Neural cell (in vitro differentiated cells): Measurements from ENCODE around the gene FBXO42. TPM values are rescaled to one million over a fixed set of nuclear protein-coding genes. Genes with fewer than 3 reads are reported as not detected.

ENCODE experiments used
- H2AFZ ChIP-seq: fragments of 200-600, 300-800 bp; sonication (generic), shearing (Covaris generic); 2 replicates; pipeline ENCODE4 v1.6.0; 2014; ENCODE audit warnings: low read depth, mild to moderate bottlenecking, antibody characterized with exemption, low read length, moderate library complexity
- H3F3A ChIP-seq: fragments of 200-600 bp; shearing (Covaris generic); 2 replicates; pipeline ENCODE4 v1.6.1; 2016; ENCODE audit warnings: mild to moderate bottlenecking, moderate library complexity, mixed read lengths, antibody characterized with exemption, low read length; ENCODE audit not compliant: insufficient read depth, poor library complexity, severe bottlenecking
- H3K27ac ChIP-seq: fragments of 200-600, 300-800 bp; sonication (generic), shearing (Covaris generic); 2 replicates; pipeline ENCODE4 v1.5.1; 2014; ENCODE audit warnings: mild to moderate bottlenecking, low read length, moderate library complexity
- H3K27me3 ChIP-seq: fragments of 300-800, 200-600 bp; sonication (generic), shearing (Covaris generic); 2 replicates; pipeline ENCODE4 v1.6.0; 2014; ENCODE audit warnings: mild to moderate bottlenecking, low read depth, low read length, moderate library complexity; ENCODE audit not compliant: insufficient read depth
- H3K36me3 ChIP-seq: fragments of 300-800, 200-600 bp; sonication (generic), shearing (Covaris generic); 2 replicates; pipeline ENCODE4 v1.5.1; 2014; ENCODE audit warnings: mild to moderate bottlenecking, antibody characterized with exemption, low read length, moderate library complexity; ENCODE audit not compliant: insufficient read depth
- H3K4me2 ChIP-seq: fragments of 300-800, 200-600 bp; sonication (generic), shearing (Covaris generic); 2 replicates; pipeline ENCODE4 v1.6.0; 2014; ENCODE audit warnings: mild to moderate bottlenecking, low read length
- H3K4me3 ChIP-seq: fragments of 300-800, 200-600 bp; sonication (generic), shearing (Covaris generic); 2 replicates; pipeline ENCODE4 v1.5.1; 2014; ENCODE audit warnings: mild to moderate bottlenecking, low read length, moderate library complexity
- H3K79me2 ChIP-seq: fragments of 200-600 bp; shearing (Covaris generic); replicated peaks from 2 replicates; pipeline ENCODE4 v1.6.0; 2014; ENCODE audit warnings: mild to moderate bottlenecking, low read length, moderate library complexity; ENCODE audit not compliant: insufficient read depth
- H3K9ac ChIP-seq: fragments of 300-800, 200-600 bp; sonication (generic), shearing (Covaris generic); 2 replicates; pipeline ENCODE4 v1.6.1; 2016; ENCODE audit warnings: mild to moderate bottlenecking, low read length, mixed read lengths
- H3K9me2 ChIP-seq: fragments of 200-600 bp; shearing (Covaris generic); 2 replicates; pipeline ENCODE4 v1.6.1; 2016; ENCODE audit warnings: mild to moderate bottlenecking, low read length, mixed read lengths; ENCODE audit not compliant: insufficient read depth
- H3K9me3 ChIP-seq: fragments of 200-600, 300-800 bp; sonication (generic), shearing (Covaris generic); 2 replicates; pipeline ENCODE4 v1.6.1; 2016; ENCODE audit warnings: mild to moderate bottlenecking, mixed run types, low read length, moderate library complexity, mixed read lengths
- H4K20me1 ChIP-seq: fragments of 200-600 bp; shearing (Covaris generic); 2 replicates; pipeline ENCODE4 v1.6.1; 2016; ENCODE audit warnings: mild to moderate bottlenecking, mixed run types; ENCODE audit not compliant: insufficient read depth
- EP300 ChIP-seq: fragments of 450-650 bp; conservative IDR thresholded peaks from 2 replicates; pipeline ENCODE4 v1.6.1; 2014; ENCODE audit warnings: antibody characterized with exemption, mild to moderate bottlenecking, moderate library complexity; ENCODE audit not compliant: poor library complexity, severe bottlenecking
- EZH2 ChIP-seq: fragments of 200-600, 300-800 bp; shearing (Covaris generic), sonication (generic); IDR thresholded peaks from 2 replicates; pipeline ENCODE4 v1.6.1; 2014; ENCODE audit warnings: antibody characterized with exemption, low read length, borderline replicate concordance, mild to moderate bottlenecking; ENCODE audit not compliant: insufficient read depth, poor library complexity, severe bottlenecking
- MXI1 ChIP-seq: fragments of 450-650 bp; conservative IDR thresholded peaks from 2 replicates; pipeline ENCODE4 v1.6.1; 2014; ENCODE audit warnings: antibody characterized with exemption, mild to moderate bottlenecking; ENCODE audit not compliant: poor library complexity, severe bottlenecking
- POLR2AphosphoS5 ChIP-seq: IDR thresholded peaks from 2 replicates; pipeline ENCODE4 v1.6.1; 2012
- RAD21 ChIP-seq: fragments of 450-650 bp; conservative IDR thresholded peaks from 2 replicates; pipeline ENCODE4 v1.6.1; 2014; ENCODE audit warnings: antibody characterized with exemption, mild to moderate bottlenecking, moderate library complexity
- SMC3 ChIP-seq: fragments of 450-650 bp; conservative IDR thresholded peaks from 2 replicates; pipeline ENCODE4 v1.6.1; 2014; ENCODE audit warnings: antibody characterized with exemption, mild to moderate bottlenecking, moderate library complexity; ENCODE audit not compliant: poor library complexity
- TAF1 ChIP-seq: IDR thresholded peaks from 2 replicates; pipeline ENCODE4 v1.6.1; 2012; ENCODE audit warnings: low read depth
- polyA plus RNA-seq: library from polyadenylated mRNA; depleted of rRNA; stranded (reverse); fragments of >200 nt; gene quantifications from 2 replicates; pipeline ENCODE4 v1.2.3, GENCODE V29; 2014
- TF ChIP-seq, protein P1 (sequence below): IDR thresholded peaks from 2 replicates; pipeline ENCODE4 v1.6.1; 2012; ENCODE audit warnings: borderline replicate concordance
- TF ChIP-seq, protein P2 (sequence below): fragments of 450-650 bp; IDR thresholded peaks from 2 replicates; pipeline ENCODE4 v1.5.1; 2014; ENCODE audit warnings: antibody characterized with exemption, mild to moderate bottlenecking, moderate library complexity; ENCODE audit not compliant: poor library complexity, severe bottlenecking

Gene FBXO42
- polyA plus RNA-seq, 1 donor from 2014 or later = 30.1 TPM

DNA sequence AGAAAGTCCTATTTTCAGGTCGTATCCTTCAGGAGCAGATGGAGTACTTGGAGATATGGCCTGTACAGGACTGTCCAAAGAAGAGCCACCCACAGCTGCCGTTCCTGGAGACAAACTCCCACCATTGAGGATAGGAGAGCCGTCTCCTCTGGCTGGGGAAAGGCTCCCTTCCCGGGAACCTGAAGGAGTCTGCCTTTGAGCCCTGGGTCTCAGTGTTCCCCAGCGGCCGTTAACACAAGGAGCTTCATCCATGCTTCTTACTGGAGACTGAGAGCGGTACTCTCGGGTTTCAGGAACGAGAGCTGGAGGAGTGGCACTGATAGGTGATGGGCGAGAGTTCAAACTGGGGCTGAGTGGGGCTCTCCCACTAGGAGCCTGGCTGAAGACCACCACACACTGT is 100.9 kb downstream of the FBXO42 start:
- Histone ChIP-seq H3K9me3 (no peaks in the 10 kb centered on the region), H3K4me2 (no peak overlapping the region), H2AFZ (no peak overlapping the region), H3K9me2 (no peaks in the 10 kb centered on the region), H3K36me3 (peaks cover 16% of the 10 kb centered on the region), H3K79me2 (no peaks in the 10 kb centered on the region), H3F3A (no peaks in the 10 kb centered on the region), H3K4me3 (no peak overlapping the region), H3K27ac (no peak overlapping the region), H4K20me1 (no peaks in the 10 kb centered on the region), H3K9ac (no peak overlapping the region), H3K27me3 (no peaks in the 10 kb centered on the region)
- no peak for TF ChIP-seq TAF1
- no peak for TF ChIP-seq EZH2
- TF ChIP-seq, protein P1, sequence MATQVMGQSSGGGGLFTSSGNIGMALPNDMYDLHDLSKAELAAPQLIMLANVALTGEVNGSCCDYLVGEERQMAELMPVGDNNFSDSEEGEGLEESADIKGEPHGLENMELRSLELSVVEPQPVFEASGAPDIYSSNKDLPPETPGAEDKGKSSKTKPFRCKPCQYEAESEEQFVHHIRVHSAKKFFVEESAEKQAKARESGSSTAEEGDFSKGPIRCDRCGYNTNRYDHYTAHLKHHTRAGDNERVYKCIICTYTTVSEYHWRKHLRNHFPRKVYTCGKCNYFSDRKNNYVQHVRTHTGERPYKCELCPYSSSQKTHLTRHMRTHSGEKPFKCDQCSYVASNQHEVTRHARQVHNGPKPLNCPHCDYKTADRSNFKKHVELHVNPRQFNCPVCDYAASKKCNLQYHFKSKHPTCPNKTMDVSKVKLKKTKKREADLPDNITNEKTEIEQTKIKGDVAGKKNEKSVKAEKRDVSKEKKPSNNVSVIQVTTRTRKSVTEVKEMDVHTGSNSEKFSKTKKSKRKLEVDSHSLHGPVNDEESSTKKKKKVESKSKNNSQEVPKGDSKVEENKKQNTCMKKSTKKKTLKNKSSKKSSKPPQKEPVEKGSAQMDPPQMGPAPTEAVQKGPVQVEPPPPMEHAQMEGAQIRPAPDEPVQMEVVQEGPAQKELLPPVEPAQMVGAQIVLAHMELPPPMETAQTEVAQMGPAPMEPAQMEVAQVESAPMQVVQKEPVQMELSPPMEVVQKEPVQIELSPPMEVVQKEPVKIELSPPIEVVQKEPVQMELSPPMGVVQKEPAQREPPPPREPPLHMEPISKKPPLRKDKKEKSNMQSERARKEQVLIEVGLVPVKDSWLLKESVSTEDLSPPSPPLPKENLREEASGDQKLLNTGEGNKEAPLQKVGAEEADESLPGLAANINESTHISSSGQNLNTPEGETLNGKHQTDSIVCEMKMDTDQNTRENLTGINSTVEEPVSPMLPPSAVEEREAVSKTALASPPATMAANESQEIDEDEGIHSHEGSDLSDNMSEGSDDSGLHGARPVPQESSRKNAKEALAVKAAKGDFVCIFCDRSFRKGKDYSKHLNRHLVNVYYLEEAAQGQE = no peak
- no peak for TF ChIP-seq RAD21
- TF ChIP-seq POLR2AphosphoS5 = no peak
- TF ChIP-seq SMC3 = no peak

DNA sequence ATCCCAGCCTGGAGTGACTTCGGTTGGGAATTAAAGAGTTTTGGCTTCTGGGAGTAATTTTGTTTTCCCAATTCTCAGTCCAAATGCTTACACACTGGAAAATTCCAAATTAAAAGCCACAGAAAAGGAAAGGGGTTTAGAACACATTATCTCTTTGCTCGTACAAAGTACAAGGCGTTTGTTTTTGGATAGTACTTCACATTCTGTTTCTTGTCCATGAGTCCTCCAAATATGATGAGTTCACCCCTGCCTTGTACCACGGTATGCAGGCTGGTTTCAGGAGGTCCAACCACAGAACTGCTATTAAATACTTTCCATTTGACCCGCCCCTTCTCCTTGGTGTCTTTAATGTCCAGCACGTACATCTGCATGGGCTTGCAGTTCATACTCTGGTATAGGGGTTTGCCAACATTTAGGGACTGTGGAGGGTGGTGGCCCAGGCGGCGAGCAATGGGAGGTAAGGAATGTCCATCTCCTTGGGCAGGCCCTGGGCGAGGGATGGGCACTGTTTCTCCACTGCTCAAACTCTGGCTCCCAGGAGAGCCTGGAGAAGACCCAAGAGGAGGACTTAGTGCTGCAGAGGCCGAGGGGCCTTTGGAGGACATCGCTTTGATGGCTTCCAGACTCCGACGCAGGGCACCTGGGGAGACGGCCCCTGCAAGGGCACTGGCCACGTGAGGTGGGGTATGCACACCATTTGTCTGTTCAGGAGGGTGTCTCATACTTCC is 101.6 kb downstream of the FBXO42 start:
- TF ChIP-seq EZH2 (no peak), EP300 (no peak), TAF1 (no peak), MXI1 (no peak), RAD21 (no peak), POLR2AphosphoS5 (no peak), SMC3 (no peak)
- TF ChIP-seq, protein P2, sequence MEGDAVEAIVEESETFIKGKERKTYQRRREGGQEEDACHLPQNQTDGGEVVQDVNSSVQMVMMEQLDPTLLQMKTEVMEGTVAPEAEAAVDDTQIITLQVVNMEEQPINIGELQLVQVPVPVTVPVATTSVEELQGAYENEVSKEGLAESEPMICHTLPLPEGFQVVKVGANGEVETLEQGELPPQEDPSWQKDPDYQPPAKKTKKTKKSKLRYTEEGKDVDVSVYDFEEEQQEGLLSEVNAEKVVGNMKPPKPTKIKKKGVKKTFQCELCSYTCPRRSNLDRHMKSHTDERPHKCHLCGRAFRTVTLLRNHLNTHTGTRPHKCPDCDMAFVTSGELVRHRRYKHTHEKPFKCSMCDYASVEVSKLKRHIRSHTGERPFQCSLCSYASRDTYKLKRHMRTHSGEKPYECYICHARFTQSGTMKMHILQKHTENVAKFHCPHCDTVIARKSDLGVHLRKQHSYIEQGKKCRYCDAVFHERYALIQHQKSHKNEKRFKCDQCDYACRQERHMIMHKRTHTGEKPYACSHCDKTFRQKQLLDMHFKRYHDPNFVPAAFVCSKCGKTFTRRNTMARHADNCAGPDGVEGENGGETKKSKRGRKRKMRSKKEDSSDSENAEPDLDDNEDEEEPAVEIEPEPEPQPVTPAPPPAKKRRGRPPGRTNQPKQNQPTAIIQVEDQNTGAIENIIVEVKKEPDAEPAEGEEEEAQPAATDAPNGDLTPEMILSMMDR = no peak
- TF ChIP-seq, protein P1 = no peak
- no peaks in the 10 kb centered on the region for H3K27me3 ChIP-seq
- H3K36me3 ChIP-seq = peaks cover 11% of the 10 kb centered on the region
- no peak overlapping the region for H3K4me3 ChIP-seq
- no peak overlapping the region for H2AFZ ChIP-seq
- no peaks in the 10 kb centered on the region for H3F3A ChIP-seq
- no peaks in the 10 kb centered on the region for H3K9me2 ChIP-seq
- H4K20me1 ChIP-seq = no peaks in the 10 kb centered on the region
- no peak overlapping the region for H3K9ac ChIP-seq
- no peak overlapping the region for H3K27ac ChIP-seq
- no peak overlapping the region for H3K4me2 ChIP-seq
- no peaks in the 10 kb centered on the region for H3K79me2 ChIP-seq
- H3K9me3 ChIP-seq = no peaks in the 10 kb centered on the region
